ENCODE data around the gene BANP. TPM values are rescaled to one million over a fixed set of nuclear protein-coding genes. Genes with fewer than 3 reads are reported as not detected.

BANP gene
- total and polyA plus RNA-seq, 4 donors = 10.3 to 56.6 (median 20.1) TPM

GRCh38 chr16:88010968-88011483, 59.8 kb downstream of the BANP start:
- Histone ChIP-seq H3K4me1 (ENCODE audit: control insufficient read depth in 5 of 5, insufficient read depth in 5 of 5, low read length in 5 of 5) (peaks cover 0 to 13% (median 8%) of the 10 kb centered on the region in 5 donors), H3K9me3 (ENCODE audit: control insufficient read depth in 4 of 4, insufficient read depth in 3 of 4, low read length in 3 of 4) (no peaks in the 10 kb centered on the region), H3K27me3 (ENCODE audit: control insufficient read depth in 3 of 3, insufficient read depth in 3 of 3, low read length in 2 of 3) (no peaks in the 10 kb centered on the region), H3K27ac (ENCODE audit: low read depth in 1 of 2, low read length in 1 of 2) (no peak overlapping the region), H3K36me3 (ENCODE audit: control insufficient read depth in 4 of 4, insufficient read depth in 4 of 4, low read length in 4 of 4) (peaks cover 0 to 19% (median 12%) of the 10 kb centered on the region in 4 donors), H3K4me3 (no peak overlapping the region), H3K9ac (ENCODE audit: insufficient read depth in 1 of 2, low read length in 2 of 2) (no peak overlapping the region)
- DNase-seq = no peak
- TF ChIP-seq, protein P1, sequence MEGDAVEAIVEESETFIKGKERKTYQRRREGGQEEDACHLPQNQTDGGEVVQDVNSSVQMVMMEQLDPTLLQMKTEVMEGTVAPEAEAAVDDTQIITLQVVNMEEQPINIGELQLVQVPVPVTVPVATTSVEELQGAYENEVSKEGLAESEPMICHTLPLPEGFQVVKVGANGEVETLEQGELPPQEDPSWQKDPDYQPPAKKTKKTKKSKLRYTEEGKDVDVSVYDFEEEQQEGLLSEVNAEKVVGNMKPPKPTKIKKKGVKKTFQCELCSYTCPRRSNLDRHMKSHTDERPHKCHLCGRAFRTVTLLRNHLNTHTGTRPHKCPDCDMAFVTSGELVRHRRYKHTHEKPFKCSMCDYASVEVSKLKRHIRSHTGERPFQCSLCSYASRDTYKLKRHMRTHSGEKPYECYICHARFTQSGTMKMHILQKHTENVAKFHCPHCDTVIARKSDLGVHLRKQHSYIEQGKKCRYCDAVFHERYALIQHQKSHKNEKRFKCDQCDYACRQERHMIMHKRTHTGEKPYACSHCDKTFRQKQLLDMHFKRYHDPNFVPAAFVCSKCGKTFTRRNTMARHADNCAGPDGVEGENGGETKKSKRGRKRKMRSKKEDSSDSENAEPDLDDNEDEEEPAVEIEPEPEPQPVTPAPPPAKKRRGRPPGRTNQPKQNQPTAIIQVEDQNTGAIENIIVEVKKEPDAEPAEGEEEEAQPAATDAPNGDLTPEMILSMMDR (IDR thresholded peaks at IDR 0.05; ENCODE audit: control extremely low read depth, extremely low read depth) = no peak
- no peak for ATAC-seq (ENCODE audit: insufficient read depth, low FRiP score)
- 87 to 88% methylated on average over 18 to 19 of the region's 19 CpGs for WGBS, 2 donors

GRCh38 chr16:88012360-88012759, 61.1 kb downstream of the BANP start:
- H3K36me3 ChIP-seq (ENCODE audit: control insufficient read depth in 4 of 4, insufficient read depth in 4 of 4, low read length in 4 of 4) = peaks cover 0 to 21% (median 11%) of the 10 kb centered on the region in 4 donors
- ATAC-seq (ENCODE audit: insufficient read depth, low FRiP score) (no peak), DNase-seq (no peak)
- no peak overlapping the region for H3K4me3 ChIP-seq
- TF ChIP-seq, protein P1 (IDR thresholded peaks at IDR 0.05; ENCODE audit: control extremely low read depth, extremely low read depth) = no peak
- H3K4me1 ChIP-seq (ENCODE audit: control insufficient read depth in 5 of 5, insufficient read depth in 5 of 5, low read length in 5 of 5) = peaks cover 0 to 13% (median 8%) of the 10 kb centered on the region in 5 donors
- no peak overlapping the region for H3K27ac ChIP-seq (ENCODE audit: low read depth in 1 of 2, low read length in 1 of 2)
- H3K9me3 ChIP-seq (ENCODE audit: control insufficient read depth in 4 of 4, insufficient read depth in 3 of 4, low read length in 3 of 4) = no peaks in the 10 kb centered on the region
- H3K9ac ChIP-seq (ENCODE audit: insufficient read depth in 1 of 2, low read length in 2 of 2) = no peak overlapping the region
- WGBS, 2 donors = 95 to 97% methylated on average over 10 of the region's 10 CpGs
- no peaks in the 10 kb centered on the region for H3K27me3 ChIP-seq (ENCODE audit: control insufficient read depth in 3 of 3, insufficient read depth in 3 of 3, low read length in 2 of 3)

- peak; percentile 50 for ATAC-seq (ENCODE audit: insufficient read depth, low FRiP score)
- no peak overlapping the region for H3K27ac ChIP-seq (ENCODE audit: low read depth in 1 of 2, low read length in 1 of 2)
- 83 to 87% methylated on average over 18 of the region's 18 CpGs for WGBS, 2 donors
These were observed 61.9 kb downstream of the BANP start for GRCh38 chr16:88013091-88013609.

More at GRCh38 chr16:88013091-88013609, 61.9 kb downstream of the BANP start:
- no peak overlapping the region for H3K9ac ChIP-seq (ENCODE audit: insufficient read depth in 1 of 2, low read length in 2 of 2)
- DNase-seq = no peak
- H3K4me3 ChIP-seq = no peak overlapping the region
- H3K9me3 ChIP-seq (ENCODE audit: control insufficient read depth in 4 of 4, insufficient read depth in 3 of 4, low read length in 3 of 4) = no peaks in the 10 kb centered on the region
- peaks cover 0 to 13% (median 8%) of the 10 kb centered on the region in 5 donors for H3K4me1 ChIP-seq (ENCODE audit: control insufficient read depth in 5 of 5, insufficient read depth in 5 of 5, low read length in 5 of 5)
- peaks cover 0 to 18% (median 11%) of the 10 kb centered on the region in 4 donors for H3K36me3 ChIP-seq (ENCODE audit: control insufficient read depth in 4 of 4, insufficient read depth in 4 of 4, low read length in 4 of 4)
- TF ChIP-seq, protein P1 (IDR thresholded peaks at IDR 0.05; ENCODE audit: control extremely low read depth, extremely low read depth) = no peak
- H3K27me3 ChIP-seq (ENCODE audit: control insufficient read depth in 3 of 3, insufficient read depth in 3 of 3, low read length in 2 of 3) = no peaks in the 10 kb centered on the region

Measured in lung (tissue), 12 donors.